H1 (cell line): ENCODE data around the gene MAPRE2. TPM values are rescaled to one million over a fixed set of nuclear protein-coding genes. Genes with fewer than 3 reads are reported as not detected.

ENCODE experiments used
- CTCF ChIA-PET: fragments of 300-600 bp; sonication (Branson Sonifier 250); formaldehyde crosslinking; loops from one replicate; lab custom pipeline; 2021; ENCODE audit not compliant: partially characterized antibody; lab: Charles Lee
- POLR2A ChIA-PET: fragments of 300-600 bp; sonication (Branson Sonifier 250); formaldehyde crosslinking; loops from one replicate; lab custom pipeline; 2021; ENCODE audit warnings: inconsistent platforms; ENCODE audit not compliant: partially characterized antibody; lab: Charles Lee
- DNase-seq, 2 experiments: peaks; one replicate each; pipeline versions ENCODE4 v3.0.0 to v3.0.0-alpha.2; 2010 to 2022; ENCODE audit warnings: low spot score in 2 of 2, low read depth in 1 of 2, mixed read lengths in 1 of 2
- FAIRE-seq: peaks from 2 replicates; lab custom pipeline; 2011; peaks lifted over from hg19 to GRCh38; lab: Jason Lieb, UNC
- H2AFZ ChIP-seq: 2 replicates; pipeline ENCODE4 v1.8.1; 2012; ENCODE audit warnings: low read length, inconsistent platforms
- H2AK5ac ChIP-seq: 2 replicates; pipeline ENCODE4 v1.6.1; 2013; ENCODE audit warnings: low read depth, low read length
- H2BK120ac ChIP-seq: replicated peaks from 2 replicates; pipeline ENCODE3; 2013; ENCODE audit warnings: low read depth, low read length, inconsistent platforms
- H2BK12ac ChIP-seq: 2 replicates; pipeline ENCODE4 v1.6.1; 2013; ENCODE audit warnings: low read depth, low read length
- H2BK15ac ChIP-seq: 2 replicates; pipeline ENCODE4 v1.6.1; 2013; ENCODE audit warnings: low read length
- H2BK20ac ChIP-seq: 2 replicates; pipeline ENCODE4 v1.6.1; 2013; ENCODE audit warnings: low read length
- H2BK5ac ChIP-seq: 2 replicates; pipeline ENCODE4 v1.6.1; 2013; ENCODE audit warnings: low read depth, low read length
- H3K14ac ChIP-seq: 2 replicates; pipeline ENCODE4 v1.6.1; 2013; ENCODE audit warnings: inconsistent platforms; ENCODE audit not compliant: insufficient read length
- H3K18ac ChIP-seq: 2 replicates; pipeline ENCODE4 v1.6.1; 2013; ENCODE audit warnings: low read length; ENCODE audit errors: extremely low read depth
- H3K23ac ChIP-seq: 2 replicates; pipeline ENCODE4 v1.6.1; 2013; ENCODE audit warnings: inconsistent platforms; ENCODE audit not compliant: insufficient read length
- H3K23me2 ChIP-seq: 2 replicates; pipeline ENCODE4 v1.6.1; 2013; ENCODE audit warnings: low read depth, low read length
- H3K27ac ChIP-seq: 2 replicates; pipeline ENCODE4 v1.6.1; 2011; ENCODE audit warnings: low read depth, low read length, inconsistent platforms
- H3K27me3 ChIP-seq, 4 experiments: replicated peaks in 1 of 4; 1 replicate in 1 of 4; 2 replicates in 3 of 4; pipeline versions ENCODE4 v1.6.1 to v1.8.1; 2011 to 2013; ENCODE audit warnings: low read length in 3 of 4, mild to moderate bottlenecking in 3 of 4, inconsistent platforms in 2 of 4, mixed read lengths in 2 of 4, moderate library complexity in 1 of 4; ENCODE audit not compliant: control insufficient read depth in 3 of 4, insufficient read depth in 3 of 4; ENCODE audit errors: extremely low read depth in 1 of 4
- H3K36me3 ChIP-seq, 4 experiments: 2 replicates each; pipeline versions ENCODE4 v1.6.1 to v1.8.1; 2011 to 2013; ENCODE audit warnings: mild to moderate bottlenecking in 4 of 4, low read length in 3 of 4, moderate library complexity in 2 of 4, control low read depth in 1 of 4, inconsistent platforms in 1 of 4; ENCODE audit not compliant: insufficient read depth in 4 of 4, control insufficient read depth in 2 of 4
- H3K4ac ChIP-seq: replicated peaks from 2 replicates; pipeline ENCODE3; 2013; ENCODE audit warnings: low read length, low read depth, mixed read lengths, inconsistent platforms; ENCODE audit not compliant: insufficient read length
- H3K4me1 ChIP-seq, 4 experiments: replicated peaks in 1 of 4; 1 replicate in 1 of 4; 2 replicates in 3 of 4; pipeline versions ENCODE4 v1.6.1 to v1.8.1; 2011 to 2013; ENCODE audit warnings: low read length in 3 of 4, inconsistent platforms in 2 of 4, mixed read lengths in 1 of 4; ENCODE audit not compliant: insufficient read depth in 4 of 4, control insufficient read depth in 3 of 4
- H3K4me2 ChIP-seq, 2 experiments: 2 replicates each; pipeline versions ENCODE4 v1.6.1 to v1.8.1; 2011 to 2013; ENCODE audit warnings: low read depth in 2 of 2, low read length in 2 of 2, control low read depth in 1 of 2, inconsistent platforms in 1 of 2, mild to moderate bottlenecking in 1 of 2; ENCODE audit not compliant: insufficient read depth in 1 of 2
- H3K4me3 ChIP-seq, 4 experiments: fragments of 200-600, 300-600 bp in 1 of 4; sonication (generic), shearing (Covaris generic), sonication (Bioruptor Twin) in 1 of 4; 2 replicates each; pipeline versions ENCODE4 v1.5.1 to v1.8.1; 2011 to 2016; ENCODE audit warnings: low read length in 4 of 4, low read depth in 3 of 4, control low read depth in 2 of 4, inconsistent platforms in 2 of 4, mild to moderate bottlenecking in 2 of 4, mixed read lengths in 1 of 4, moderate library complexity in 1 of 4; ENCODE audit not compliant: insufficient read depth in 2 of 4; ENCODE audit errors: extremely low read depth in 1 of 4
- H3K56ac ChIP-seq: replicated peaks from 2 replicates; pipeline ENCODE3; 2013; ENCODE audit warnings: low read depth, mild to moderate bottlenecking, mixed read lengths, low read length, inconsistent platforms; ENCODE audit not compliant: insufficient read length
- H3K79me1 ChIP-seq: 2 replicates; pipeline ENCODE4 v1.6.1; 2013; ENCODE audit warnings: low read depth, low read length, control low read depth
- H3K79me2 ChIP-seq, 2 experiments: 2 replicates each; pipeline versions ENCODE4 v1.6.1 to v1.8.1; 2012 to 2013; ENCODE audit warnings: low read length in 2 of 2, mild to moderate bottlenecking in 2 of 2, inconsistent platforms in 1 of 2; ENCODE audit not compliant: insufficient read depth in 2 of 2, control insufficient read depth in 1 of 2
- H3K9ac ChIP-seq, 4 experiments: replicated peaks in 1 of 4; 1 replicate in 1 of 4; 2 replicates in 3 of 4; pipeline versions ENCODE4 v1.6.1 to v1.8.1; 2011 to 2013; ENCODE audit warnings: low read depth in 3 of 4, low read length in 3 of 4, control low read depth in 2 of 4, mild to moderate bottlenecking in 2 of 4, moderate library complexity in 2 of 4, inconsistent platforms in 1 of 4; ENCODE audit errors: extremely low read depth in 1 of 4
- H3K9me3 ChIP-seq, 2 experiments: 2 replicates each; pipeline versions ENCODE4 v1.6.1 to v1.8.1; 2012 to 2013; ENCODE audit warnings: mild to moderate bottlenecking in 2 of 2, moderate library complexity in 2 of 2, control low read depth in 1 of 2, inconsistent platforms in 1 of 2, low read depth in 1 of 2, low read length in 1 of 2, mixed read lengths in 1 of 2; ENCODE audit not compliant: insufficient read depth in 2 of 2
- H4K20me1 ChIP-seq, 2 experiments: replicated peaks in 1 of 2; 2 replicates each; pipeline versions ENCODE3 to v1.8.1; 2011 to 2013; ENCODE audit warnings: inconsistent platforms in 2 of 2, low read length in 2 of 2, mild to moderate bottlenecking in 1 of 2; ENCODE audit not compliant: insufficient read depth in 2 of 2, control insufficient read depth in 1 of 2
- H4K5ac ChIP-seq: 2 replicates; pipeline ENCODE4 v1.6.1; 2013; ENCODE audit warnings: low read length, low read depth, mixed read lengths, inconsistent platforms; ENCODE audit not compliant: insufficient read length
- H4K8ac ChIP-seq: 2 replicates; pipeline ENCODE4 v1.8.0; 2013; ENCODE audit warnings: mild to moderate bottlenecking, moderate library complexity, low read length, inconsistent platforms; ENCODE audit not compliant: insufficient read depth; ENCODE audit errors: extremely low read depth
- H4K91ac ChIP-seq: replicated peaks from 2 replicates; pipeline ENCODE3; 2013; ENCODE audit warnings: low read length, mixed read lengths, inconsistent platforms; ENCODE audit not compliant: insufficient read length
- RNF2 ChIP-seq: fragments of 200-900, 300-1000 bp; sonication (generic); IDR thresholded peaks from 2 replicates; pipeline ENCODE4 v1.7.1; 2016; ENCODE audit warnings: borderline replicate concordance, low read depth, mild to moderate bottlenecking, antibody characterized with exemption, low read length; ENCODE audit not compliant: poor library complexity, severe bottlenecking; ENCODE audit errors: missing control alignments
- SAP30 ChIP-seq: fragments of 300-600 bp; sonication (generic); IDR thresholded peaks from 2 replicates; pipeline ENCODE4 v1.7.1; 2012; ENCODE audit warnings: low read length, moderate library complexity, mild to moderate bottlenecking, inconsistent platforms; ENCODE audit not compliant: insufficient read depth, insufficient replicate concordance
- SP4 ChIP-seq: IDR thresholded peaks from 2 replicates; pipeline ENCODE4 v1.6.1; 2012; ENCODE audit warnings: low read length, inconsistent platforms
- TCF12 ChIP-seq: IDR thresholded peaks from 2 replicates; pipeline ENCODE4 v1.6.1; 2011; ENCODE audit warnings: low read depth, mild to moderate bottlenecking, low read length
- WGBS, 2 experiments: shearing (Covaris generic) in 1 of 2; methylation state at CpG; one replicate each; pipeline versions ENCODE4 v1.1.6 to v1.1.7; 2013 to 2015; ENCODE audit warnings: low lambda C conversion rate in 2 of 2, mixed read lengths in 2 of 2, inconsistent platforms in 1 of 2, low coverage in 1 of 2, missing lambda C conversion rate in 1 of 2; ENCODE audit not compliant: insufficient replicate concordance in 2 of 2, insufficient coverage in 1 of 2, insufficient read length in 1 of 2; ENCODE audit errors: extremely low coverage in 1 of 2, missing lambda C conversion rate in 1 of 2; 5-methylcytosine and 5-hydroxymethylcytosine counted together
- polyA plus RNA-seq, 7 experiments: library from polyadenylated mRNA; depleted of rRNA in 3 of 7; stranded (reverse) in 5 of 7; unstranded in 2 of 7; fragments of >200 nt in 5 of 7; fragments of 200-250 nt in 2 of 7; gene quantifications; 1 replicate in 5 of 7; 2 replicates in 1 of 7; 4 replicates in 1 of 7; pipeline versions ENCODE4 v1.2.1 to v1.2.3, GENCODE V29; 2011 to 2013; ENCODE audit warnings: missing spikeins in 2 of 7, mixed read lengths in 2 of 7
- total RNA-seq: library from RNA; stranded (reverse); fragmentation: NEBNext Ultra II Directional; extraction: Animal tissue kit (Norgen Biotek cat#: 25700); gene quantifications from 2 replicates; pipeline ENCODE4 v1.2.1, GENCODE V29; 2021
- TF ChIP-seq, protein P1 (sequence below): IDR thresholded peaks from 2 replicates; pipeline ENCODE4 v1.6.1; 2011; ENCODE audit warnings: low read depth, mild to moderate bottlenecking, low read length; ENCODE audit not compliant: insufficient read depth

Gene MAPRE2
- total and polyA plus RNA-seq, 2 of the 8 experiments (the other 6 are each of a cell fraction or from before 2014, with no cell fraction given) = 32.6 to 33.1 TPM

DNA sequence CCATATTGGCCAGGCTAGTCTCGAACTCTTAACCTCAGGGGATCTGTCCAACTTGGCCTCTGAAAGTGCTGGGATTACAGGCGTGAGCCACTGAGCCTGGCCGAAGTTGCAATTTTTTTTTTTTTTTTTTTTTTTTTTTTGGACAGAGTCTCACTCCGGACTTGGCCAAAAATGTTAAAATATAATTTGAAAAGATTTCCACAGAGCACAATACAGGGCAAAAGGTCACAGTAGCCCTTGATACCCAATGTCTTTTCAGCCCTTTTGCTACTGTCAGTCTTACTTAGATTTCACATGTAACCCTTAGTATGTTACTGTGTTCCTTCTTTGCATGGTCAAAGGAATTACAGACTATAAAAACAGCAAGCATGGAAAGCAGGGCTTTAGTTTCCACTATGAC is 42.6 kb upstream of the MAPRE2 start:
- ChIA-PET POLR2A (no interaction called here), CTCF (interaction anchor here (1.3 kb wide), 1 partner anchor 14 kb away, joined by 3 read pairs; no protein-coding TSS in a partner anchor)
- TF ChIP-seq RNF2 = no peak
- TF ChIP-seq, protein P1, sequence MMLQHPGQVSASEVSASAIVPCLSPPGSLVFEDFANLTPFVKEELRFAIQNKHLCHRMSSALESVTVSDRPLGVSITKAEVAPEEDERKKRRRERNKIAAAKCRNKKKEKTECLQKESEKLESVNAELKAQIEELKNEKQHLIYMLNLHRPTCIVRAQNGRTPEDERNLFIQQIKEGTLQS = no peak
- TF ChIP-seq SAP30 = no peak
- TF ChIP-seq TCF12 = no peak
- TF ChIP-seq SP4 = no peak
- H3K4ac ChIP-seq = no peak overlapping the region
- no peaks in the 10 kb centered on the region for H3K23me2 ChIP-seq
- H3K18ac ChIP-seq = no peak overlapping the region
- H4K91ac ChIP-seq = no peak overlapping the region
- no peak overlapping the region for H2BK15ac ChIP-seq
- H3K79me1 ChIP-seq = no peaks in the 10 kb centered on the region
- no peak overlapping the region for H2BK20ac ChIP-seq
- no peak overlapping the region for H3K27ac ChIP-seq
- H3K27me3 ChIP-seq = no peaks in the 10 kb centered on the region
- H3K14ac ChIP-seq = no peak overlapping the region
- no peak overlapping the region for H2AFZ ChIP-seq
- WGBS, 2 experiments = 92% methylated on average over 3 of the region's 4 CpGs; no CpG with 5 or more reads in 1 of the 2 experiments
- H3K56ac ChIP-seq = no peak overlapping the region
- H3K4me2 ChIP-seq = no peak overlapping the region
- H3K4me3 ChIP-seq = no peak overlapping the region
- FAIRE-seq (no peak), DNase-seq (no peak)
- H3K9ac ChIP-seq = no peak overlapping the region
- H2BK12ac ChIP-seq = no peak overlapping the region
- no peaks in the 10 kb centered on the region for H4K20me1 ChIP-seq
- H3K79me2 ChIP-seq = no peaks in the 10 kb centered on the region
- no peak overlapping the region for H2BK5ac ChIP-seq
- no peaks in the 10 kb centered on the region; a peak in 1 of 8 replicates for H3K36me3 ChIP-seq
- H2BK120ac ChIP-seq = no peak overlapping the region
- H3K9me3 ChIP-seq = peaks cover 13 to 19% of the 10 kb centered on the region in 2 experiments
- H4K8ac ChIP-seq = no peak overlapping the region
- H2AK5ac ChIP-seq = no peak overlapping the region
- no peak overlapping the region for H3K23ac ChIP-seq
- peaks cover 0 to 12% (median 3%) of the 10 kb centered on the region in 4 experiments; a peak in 2 of 7 replicates for H3K4me1 ChIP-seq
- H4K5ac ChIP-seq = no peak overlapping the region
